ENCODE data around the gene PPM1M.

The PPM1M gene

DNA sequence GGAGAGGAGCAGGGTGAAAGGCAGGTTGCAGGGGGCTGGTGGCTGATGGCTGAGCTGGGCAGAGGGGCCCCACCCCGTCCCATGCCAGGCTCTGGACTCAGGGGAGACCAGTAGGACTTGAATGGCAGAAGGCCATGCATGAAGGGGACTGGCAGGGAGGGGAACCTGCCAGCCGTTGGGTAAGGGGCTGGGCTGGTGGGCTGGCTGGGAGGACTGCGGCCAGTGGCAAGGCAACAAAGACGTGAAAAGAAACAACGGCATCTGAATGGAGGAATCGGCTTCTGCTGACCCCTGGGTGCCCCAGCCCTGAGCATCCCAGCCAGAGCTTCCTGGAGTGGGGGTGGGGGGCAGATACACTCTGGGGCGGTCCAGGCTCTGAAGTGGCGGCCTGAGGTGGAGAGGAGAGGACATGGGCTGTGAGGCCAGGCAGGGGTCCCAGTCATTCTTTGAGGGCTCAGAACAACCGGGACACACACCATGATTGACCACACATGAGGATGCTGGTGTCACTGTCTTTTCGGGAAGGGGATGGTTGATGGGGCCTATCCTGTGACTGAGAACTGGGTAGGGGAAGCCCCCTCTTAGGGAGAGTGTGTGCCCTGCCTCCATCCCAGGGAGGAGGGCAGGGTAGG lies 53.8 kb downstream of the PPM1M start:
- no peak for DNase-seq
